IPS-15b (cell line): ENCODE data around the gene METTL16.
"Not testable (repeated sequence)": the region's sequence is repeated elsewhere in the genome, so short reads cannot be mapped to it uniquely, and the experiment has no call there.

Experiments used
- H3K27me3 ChIP-seq: one replicate; pipeline ENCODE4 v1.6.1; 2013; ENCODE audit warnings: low read length; ENCODE audit not compliant: control insufficient read depth, insufficient read depth
- H3K36me3 ChIP-seq: one replicate; pipeline ENCODE4 v1.6.1; 2013; ENCODE audit warnings: low read length; ENCODE audit not compliant: control insufficient read depth, insufficient read depth
- H3K4me1 ChIP-seq: one replicate; pipeline ENCODE4 v1.6.1; 2013; ENCODE audit warnings: mild to moderate bottlenecking, low read length; ENCODE audit not compliant: control insufficient read depth, insufficient read depth
- H3K4me3 ChIP-seq: one replicate; pipeline ENCODE4 v1.5.1; 2013; ENCODE audit warnings: low read depth, low read length
- H3K9ac ChIP-seq: one replicate; pipeline ENCODE4 v1.6.1; 2013; ENCODE audit warnings: low read depth, mild to moderate bottlenecking, low read length
- H3K9me3 ChIP-seq: one replicate; pipeline ENCODE4 v1.6.1; 2013; ENCODE audit warnings: mild to moderate bottlenecking, low read length; ENCODE audit not compliant: control insufficient read depth, insufficient read depth

The METTL16 gene

DNA sequence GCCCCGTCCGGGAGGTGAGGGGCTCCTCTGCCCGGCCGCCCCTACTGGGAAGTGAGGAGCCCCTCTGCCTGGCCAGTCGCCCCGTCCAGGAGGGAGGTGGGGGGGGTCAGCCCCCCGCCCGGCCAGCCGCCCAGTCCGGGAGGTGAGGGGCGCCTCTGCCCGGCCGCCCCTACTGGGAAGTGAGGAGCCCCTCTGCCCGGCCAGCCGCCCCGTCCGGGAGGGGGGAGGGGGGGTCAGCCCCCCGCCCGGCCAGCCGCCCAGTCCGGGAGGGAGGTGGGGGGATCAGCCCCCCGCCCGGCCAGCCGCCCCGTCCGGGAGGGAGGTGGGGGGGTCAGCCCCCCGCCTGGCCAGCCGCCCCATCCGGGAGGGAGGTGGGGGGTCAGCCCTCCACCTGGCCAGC, 64.2 kb downstream of the METTL16 start:
- not testable (repeated sequence) for H3K27me3 ChIP-seq, H3K9me3 ChIP-seq, H3K4me1 ChIP-seq, H3K9ac ChIP-seq, H3K4me3 ChIP-seq, H3K36me3 ChIP-seq

DNA sequence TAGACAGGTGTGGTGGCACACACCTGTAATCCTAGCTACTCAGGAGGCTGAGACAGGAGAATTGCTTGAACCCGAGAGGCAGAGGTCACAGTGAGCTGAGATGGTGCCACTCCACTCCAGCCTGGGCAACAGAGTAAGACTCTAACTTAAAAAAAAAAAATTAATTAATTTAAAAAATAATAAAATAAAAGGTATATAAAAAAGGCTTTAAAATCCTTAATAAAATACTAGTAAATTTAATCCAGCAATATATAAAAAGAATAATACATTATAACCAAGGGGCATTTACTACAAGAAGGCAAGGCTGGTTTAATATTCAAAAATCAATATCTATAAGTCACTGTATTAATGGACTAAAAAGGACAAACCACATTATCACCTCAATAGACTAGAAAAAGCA, 66.0 kb downstream of the METTL16 start:
- H3K9ac ChIP-seq: no peak overlapping the region
- no peaks in the 10 kb centered on the region for H3K27me3 ChIP-seq
- peaks cover 3% of the 10 kb centered on the region for H3K36me3 ChIP-seq
- no peaks in the 10 kb centered on the region for H3K9me3 ChIP-seq
- H3K4me3 ChIP-seq: no peak overlapping the region
- peaks cover 3% of the 10 kb centered on the region for H3K4me1 ChIP-seq

DNA sequence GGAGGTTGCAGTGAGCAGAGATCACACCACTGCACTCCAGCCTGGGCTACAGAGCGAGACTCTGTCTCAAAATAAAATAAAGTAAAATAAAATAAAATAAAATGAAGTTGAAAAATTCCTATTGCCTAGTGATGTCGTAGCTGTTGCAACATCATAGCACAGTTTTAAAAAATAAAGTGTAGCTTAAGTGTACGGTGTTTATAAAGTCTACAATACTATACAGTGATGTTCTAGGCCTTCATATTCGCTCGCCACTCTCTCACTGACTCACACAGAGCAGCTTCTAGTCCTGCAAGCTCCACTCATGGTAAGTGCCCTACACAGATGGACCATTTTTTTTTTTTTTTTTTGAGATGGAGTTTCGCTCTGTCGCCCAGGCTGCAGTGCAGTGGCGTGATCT, 67.3 kb downstream of the METTL16 start:
- H3K36me3 ChIP-seq: peaks cover 3% of the 10 kb centered on the region
- no peak overlapping the region for H3K4me3 ChIP-seq
- H3K9ac ChIP-seq: no peak overlapping the region
- H3K27me3 ChIP-seq: no peaks in the 10 kb centered on the region
- H3K4me1 ChIP-seq: no peaks in the 10 kb centered on the region
- H3K9me3 ChIP-seq: no peaks in the 10 kb centered on the region

DNA sequence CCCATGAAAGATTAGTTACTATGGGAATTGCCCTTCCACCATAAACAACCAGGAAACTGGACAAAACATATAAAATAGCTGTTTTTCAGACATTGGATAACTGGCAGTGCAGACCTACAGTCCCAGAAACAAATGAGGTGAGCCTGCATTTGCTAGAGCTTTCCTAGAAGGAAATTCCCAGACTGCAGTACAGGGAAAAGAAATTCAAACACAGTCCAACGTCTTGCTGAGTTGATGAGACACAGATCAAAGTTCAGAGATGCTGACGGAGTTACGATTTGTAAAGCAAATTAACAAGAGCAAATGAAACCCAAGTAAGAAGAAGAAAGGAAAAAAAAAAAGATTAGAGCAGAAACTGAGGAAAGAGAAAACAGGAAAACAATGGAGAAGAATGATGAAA, 69.5 kb downstream of the METTL16 start:
- Histone ChIP-seq H3K4me1 (no peaks in the 10 kb centered on the region), H3K4me3 (no peak overlapping the region), H3K9me3 (no peaks in the 10 kb centered on the region), H3K27me3 (no peaks in the 10 kb centered on the region), H3K9ac (no peak overlapping the region), H3K36me3 (peaks cover 5% of the 10 kb centered on the region)

DNA sequence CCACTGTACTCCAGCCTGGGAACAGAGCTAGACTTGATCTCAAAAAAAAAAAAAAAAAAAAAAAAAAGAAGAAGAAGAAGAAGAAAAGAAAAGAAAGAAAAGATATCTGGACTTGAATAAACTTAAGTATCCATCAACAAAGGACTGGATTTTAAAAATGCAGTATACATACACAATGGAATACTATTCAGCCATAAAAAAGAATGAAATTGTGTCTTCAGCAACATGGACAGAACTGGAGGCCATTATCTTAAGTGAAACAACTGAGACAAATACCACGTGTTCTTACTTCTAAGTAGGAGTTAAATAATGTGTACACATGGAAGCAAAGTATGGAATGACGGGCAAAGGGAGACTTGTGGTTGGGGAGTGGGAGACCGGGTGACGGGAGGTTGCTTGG, 70.8 kb downstream of the METTL16 start:
- Histone ChIP-seq H3K4me3 (no peak overlapping the region), H3K9ac (no peak overlapping the region), H3K27me3 (no peaks in the 10 kb centered on the region), H3K36me3 (peaks cover 10% of the 10 kb centered on the region), H3K9me3 (no peaks in the 10 kb centered on the region), H3K4me1 (peaks cover 2% of the 10 kb centered on the region)

DNA sequence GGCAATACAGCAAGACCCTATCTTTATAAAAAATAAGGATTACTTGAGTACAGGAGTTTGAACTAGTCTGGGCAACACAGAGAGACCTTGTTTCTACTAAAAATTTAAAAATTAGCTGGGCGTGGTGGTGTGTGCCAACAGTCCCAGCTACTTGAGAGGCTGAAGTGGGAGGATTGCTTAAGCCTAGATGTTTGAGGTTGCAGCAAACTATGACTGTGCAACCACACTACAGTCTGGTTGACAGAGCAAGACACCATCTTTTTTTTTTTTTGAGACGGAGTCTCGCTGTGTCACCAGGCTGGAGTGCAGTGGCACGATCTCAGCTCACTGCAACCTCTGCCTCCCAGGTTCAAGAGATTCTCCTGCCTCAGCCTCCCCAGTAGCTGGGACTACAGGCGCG, 71.7 kb downstream of the METTL16 start:
- peaks cover 10% of the 10 kb centered on the region for H3K36me3 ChIP-seq
- not testable (repeated sequence) for H3K4me1 ChIP-seq, H3K27me3 ChIP-seq, H3K9ac ChIP-seq, H3K4me3 ChIP-seq, H3K9me3 ChIP-seq

DNA sequence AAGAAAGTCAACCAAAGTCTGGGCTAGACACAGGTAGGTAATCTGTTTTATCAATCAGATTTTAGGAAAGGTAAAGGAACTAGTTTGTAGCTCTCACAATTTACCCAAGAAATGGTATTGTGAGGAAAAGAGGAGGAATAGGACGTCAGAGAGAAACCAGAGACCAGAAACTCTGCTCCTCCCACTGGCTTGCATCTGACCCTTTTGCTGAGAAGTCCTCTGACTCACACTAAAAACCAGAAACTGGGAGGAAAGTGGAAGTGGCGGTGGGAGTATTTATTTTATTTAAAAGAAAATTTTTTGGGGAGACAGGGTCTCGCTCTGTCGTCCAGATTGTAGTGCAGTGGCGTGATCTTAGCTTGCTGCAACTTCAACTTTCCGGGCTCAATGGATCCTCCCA, 72.9 kb downstream of the METTL16 start:
- Histone ChIP-seq H3K4me3 (no peak overlapping the region), H3K4me1 (peaks cover 17% of the 10 kb centered on the region), H3K9me3 (no peaks in the 10 kb centered on the region), H3K36me3 (peaks cover 10% of the 10 kb centered on the region), H3K9ac (no peak overlapping the region), H3K27me3 (no peaks in the 10 kb centered on the region)

DNA sequence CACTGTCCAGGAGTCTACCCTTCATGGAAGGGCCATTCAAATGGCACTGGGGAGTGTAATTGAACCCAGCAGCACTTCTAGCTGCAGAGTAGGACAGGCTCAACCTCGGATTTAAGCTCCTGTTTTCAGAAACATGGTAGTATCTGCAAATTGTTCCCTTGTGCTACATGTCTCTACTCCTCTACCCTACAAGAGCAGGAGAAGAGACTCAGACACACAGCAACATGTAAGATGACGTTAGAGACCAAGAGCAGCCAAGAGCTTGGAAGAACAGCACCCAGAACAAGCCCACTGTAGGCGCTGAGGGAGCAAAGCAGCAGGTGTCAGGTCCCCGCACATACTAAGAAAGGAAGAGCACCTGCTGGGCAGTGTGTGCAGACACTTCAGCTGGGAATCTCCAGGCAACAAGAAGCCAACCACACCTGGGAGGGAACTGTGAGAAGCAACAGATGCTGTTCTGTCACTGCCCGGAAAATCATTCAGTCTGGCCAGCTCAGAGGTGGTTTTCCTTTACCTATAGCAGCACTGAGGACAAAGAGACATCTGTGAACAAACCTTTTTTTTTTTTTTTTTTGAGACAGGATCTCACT, 75.3 kb downstream of the METTL16 start:
- H3K9ac ChIP-seq: no peak overlapping the region
- peaks cover 19% of the 10 kb centered on the region for H3K36me3 ChIP-seq
- no peaks in the 10 kb centered on the region for H3K9me3 ChIP-seq
- no peak overlapping the region for H3K4me3 ChIP-seq
- H3K4me1 ChIP-seq: peaks cover 23% of the 10 kb centered on the region
- no peaks in the 10 kb centered on the region for H3K27me3 ChIP-seq

DNA sequence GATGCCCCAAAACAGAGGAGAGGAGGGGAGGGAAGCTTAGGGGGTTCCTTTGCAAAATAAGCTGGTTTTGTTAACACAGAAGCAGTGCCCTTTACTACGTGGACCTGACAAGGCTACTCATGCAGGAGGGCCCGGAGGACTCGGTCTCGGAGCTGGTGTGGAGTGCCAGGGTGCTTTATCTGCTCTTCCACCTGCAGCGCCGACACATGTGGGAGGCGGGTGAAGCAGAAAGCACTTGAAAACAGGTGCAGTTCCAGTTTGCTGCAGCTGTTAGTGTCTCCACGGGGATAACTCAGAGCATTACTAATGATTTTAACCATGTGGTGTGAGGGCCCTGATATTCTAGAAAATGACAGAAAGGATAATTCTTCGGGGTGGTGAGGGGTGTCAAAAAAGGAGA, 75.8 kb downstream of the METTL16 start:
- H3K4me1 ChIP-seq: peaks cover 23% of the 10 kb centered on the region
- peaks cover 17% of the 10 kb centered on the region for H3K36me3 ChIP-seq
- no peaks in the 10 kb centered on the region for H3K27me3 ChIP-seq
- H3K9me3 ChIP-seq: no peaks in the 10 kb centered on the region
- no peak overlapping the region for H3K9ac ChIP-seq
- no peak overlapping the region for H3K4me3 ChIP-seq

DNA sequence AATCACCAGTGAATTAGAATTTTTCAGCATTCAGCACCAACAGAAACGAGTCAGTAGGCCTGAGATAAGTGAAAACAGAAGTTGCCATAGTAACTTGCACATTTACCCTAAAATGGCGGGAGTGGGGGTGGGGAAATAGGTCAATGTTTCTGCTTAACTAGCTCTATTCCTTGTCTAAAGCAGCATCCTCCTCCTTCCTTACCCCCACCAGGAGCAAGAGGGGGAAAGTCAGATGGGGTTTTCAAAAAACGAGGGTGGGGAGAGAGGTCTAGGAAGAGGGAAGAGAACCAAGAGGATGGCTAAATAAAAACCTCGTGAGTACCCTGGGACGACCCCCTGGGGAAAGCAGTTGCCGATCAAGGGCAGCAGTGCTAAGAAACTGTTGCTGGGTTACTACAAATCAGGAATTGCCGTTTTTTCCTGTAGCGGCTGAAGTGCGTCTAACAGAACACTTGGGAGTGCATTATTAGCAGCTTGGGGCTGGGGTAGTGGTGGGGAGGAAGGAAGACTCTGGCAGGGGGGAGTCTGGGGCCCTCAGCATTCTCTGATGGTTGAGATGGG, 76.4 kb downstream of the METTL16 start:
- H3K9ac ChIP-seq: no peak overlapping the region
- peaks cover 17% of the 10 kb centered on the region for H3K36me3 ChIP-seq

DNA sequence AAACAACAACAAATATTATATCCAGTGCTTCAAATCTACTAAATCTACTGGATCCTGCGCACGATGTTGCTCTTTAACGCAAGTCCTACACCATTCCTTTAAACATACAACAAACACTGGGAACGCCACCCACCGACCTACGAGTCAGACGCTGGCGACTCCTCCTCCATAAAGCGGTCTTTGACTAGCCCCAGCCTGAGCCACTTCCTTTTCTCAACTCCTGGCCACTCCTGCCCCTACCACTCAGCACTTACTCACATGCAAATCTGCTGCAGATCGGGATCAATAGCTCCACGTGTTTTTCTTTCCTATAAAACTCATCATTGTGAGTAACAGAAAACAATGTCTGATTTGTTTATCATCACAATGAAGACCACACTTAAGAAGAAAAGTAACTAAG, 78.0 kb downstream of the METTL16 start:
- peaks cover 23% of the 10 kb centered on the region for H3K4me1 ChIP-seq
- no peaks in the 10 kb centered on the region for H3K9me3 ChIP-seq
- H3K9ac ChIP-seq: no peak overlapping the region
- H3K27me3 ChIP-seq: no peaks in the 10 kb centered on the region
- peaks cover 15% of the 10 kb centered on the region for H3K36me3 ChIP-seq
- H3K4me3 ChIP-seq: no peak overlapping the region

More for the DNA sequence above, 76.4 kb downstream of the METTL16 start:
- Histone ChIP-seq H3K4me3 (peak overlapping the region; percentile 12), H3K9me3 (no peaks in the 10 kb centered on the region), H3K27me3 (no peaks in the 10 kb centered on the region), H3K4me1 (peaks cover 23% of the 10 kb centered on the region)

DNA sequence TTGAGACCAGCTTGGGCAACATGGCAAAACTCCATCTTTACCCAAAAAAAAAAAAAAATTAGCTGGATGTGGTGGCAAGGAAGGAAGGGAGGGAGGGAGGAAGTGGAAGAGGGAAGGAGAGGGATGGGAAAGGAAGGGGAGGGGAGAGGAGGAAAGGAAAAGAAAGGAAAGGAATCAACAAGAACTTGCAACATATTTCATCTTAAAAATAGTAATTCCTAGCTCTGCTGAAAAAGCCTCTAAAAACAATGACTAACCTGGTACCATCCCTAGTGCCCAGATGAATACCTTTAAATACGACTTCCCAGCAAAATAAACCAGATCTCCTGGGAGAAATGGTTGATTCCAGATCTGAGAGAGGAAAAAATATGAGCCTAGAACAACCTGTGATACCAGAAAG, 83.8 kb downstream of the METTL16 start:
- H3K36me3 ChIP-seq: peaks cover 1% of the 10 kb centered on the region
- H3K4me3 ChIP-seq: no peak overlapping the region
- H3K4me1 ChIP-seq: no peaks in the 10 kb centered on the region
- H3K9ac ChIP-seq: no peak overlapping the region
- H3K9me3 ChIP-seq: no peaks in the 10 kb centered on the region
- H3K27me3 ChIP-seq: no peaks in the 10 kb centered on the region
